Esophagus muscularis mucosa (tissue), 4 donors: ENCODE data around the gene TSPAN15. TPM values are rescaled to one million over a fixed set of nuclear protein-coding genes. Genes with fewer than 3 reads are reported as not detected.

Experiments
- DNase-seq: peaks from one replicate; pipeline ENCODE4 v3.0.0-alpha.2; 2017; ENCODE audit errors: extremely low spot score
- H3K27ac ChIP-seq, 4 donors: fragments of 200-600 bp; sonication (generic); replicated peaks in 1 of 4; 1 replicate in 3 of 4; 2 replicates in 1 of 4; pipeline ENCODE4 v1.5.1; 2016 to 2019; ENCODE audit warnings: mild to moderate bottlenecking in 1 of 4
- H3K27me3 ChIP-seq, 4 donors: fragments of 200-600 bp; sonication (generic); one replicate each; pipeline versions ENCODE4 v1.5.1 to v1.6.0; 2016 to 2019
- H3K36me3 ChIP-seq, 4 donors: fragments of 200-600 bp; sonication (generic); one replicate each; pipeline ENCODE4 v1.5.1; 2016 to 2019
- H3K4me1 ChIP-seq, 4 donors: fragments of 200-600 bp; sonication (generic); one replicate each; pipeline ENCODE4 v1.5.1; 2016 to 2019
- H3K4me3 ChIP-seq, 4 donors: fragments of 200-600 bp; sonication (generic); 1 replicate in 2 of 4; 2 replicates in 2 of 4; pipeline ENCODE4 v1.5.1; 2016 to 2019; ENCODE audit warnings: mild to moderate bottlenecking in 4 of 4, moderate library complexity in 1 of 4
- H3K9me3 ChIP-seq, 4 donors: fragments of 200-600 bp; sonication (generic); 1 replicate in 3 of 4; 2 replicates in 1 of 4; pipeline ENCODE4 v1.5.1; 2016 to 2019
- EP300 ChIP-seq: sonication (generic); formaldehyde crosslinking; IDR thresholded peaks from one replicate; pipeline ENCODE4 v1.6.1; 2017; ENCODE audit warnings: antibody characterized with exemption
- POLR2A ChIP-seq: fragments of 450-650 bp; IDR thresholded peaks from one replicate; pipeline ENCODE4 v1.6.1; 2017; ENCODE audit warnings: antibody characterized with exemption, moderate library complexity, mild to moderate bottlenecking, low read depth
- POLR2AphosphoS5 ChIP-seq, 2 donors: sonication (generic); formaldehyde crosslinking; IDR thresholded peaks; one replicate each; pipeline ENCODE4 v1.6.1; 2017; ENCODE audit warnings: antibody characterized with exemption in 2 of 2
- WGBS: methylation state at CpG from one replicate; pipeline ENCODE4 v1.1.5; 2018; 5-methylcytosine and 5-hydroxymethylcytosine counted together
- intact Hi-C: fragments of 100-400 bp; cut with DNase I; formaldehyde crosslinking; loops from one replicate; pipeline ENCODE4 v1.15.1; 2023
- total RNA-seq, 4 donors: library from RNA; depleted of rRNA; stranded (reverse); fragments of >200 nt; gene quantifications; one replicate each; pipeline versions ENCODE4 v1.1.0 to v1.2.1, GENCODE V29; 2016
- TF ChIP-seq, protein P1 (sequence below), 3 experiments: fragments of 200-600 bp in 2 of 3; fragments of 450-650 bp in 1 of 3; sonication (generic) in 2 of 3; IDR thresholded peaks; one replicate each; pipeline ENCODE4 v1.5.1; 2017 to 2019; ENCODE audit warnings: antibody characterized with exemption in 3 of 3, mild to moderate bottlenecking in 2 of 3, moderate library complexity in 1 of 3

TSPAN15 gene
- total RNA-seq, 4 donors from 2014 or later = 40.3 to 59.4 (median 53.5) TPM

DNA sequence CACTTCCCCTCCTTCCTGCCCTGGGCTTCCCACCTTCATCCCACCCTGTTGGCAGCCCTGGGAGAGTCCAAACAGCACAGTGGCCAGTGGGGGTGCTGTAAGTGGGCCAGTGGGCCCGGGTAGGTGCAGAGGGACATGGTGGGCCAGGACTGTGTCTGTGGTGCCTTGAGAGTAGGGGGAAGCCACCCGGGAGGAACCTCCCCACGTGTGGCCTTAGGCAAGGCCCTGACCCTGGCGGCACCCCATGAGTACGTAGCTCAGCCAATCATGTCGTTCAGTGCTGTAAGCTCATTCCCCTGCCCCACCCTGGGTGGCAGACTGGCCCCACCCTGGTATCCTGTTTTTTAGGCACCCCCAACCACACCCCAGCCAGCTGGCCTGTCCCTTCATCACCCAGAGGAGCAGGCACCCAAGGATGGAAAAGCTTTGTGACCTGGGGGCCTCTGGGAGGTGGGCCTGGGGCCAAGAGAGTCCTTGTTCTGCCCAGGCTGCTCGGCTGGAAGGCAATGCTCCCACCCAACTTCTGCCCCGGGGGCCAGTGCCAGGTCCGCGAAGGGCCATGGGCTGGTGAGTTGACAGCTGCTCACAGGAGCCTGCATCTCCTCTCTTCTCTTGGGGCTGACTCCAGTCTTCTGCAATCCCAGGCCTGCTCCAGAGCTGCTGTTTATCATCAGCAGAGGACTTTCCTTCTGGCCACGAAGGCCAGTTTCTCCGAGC lies 41.6 kb downstream of the TSPAN15 start:
- Histone ChIP-seq H3K27ac (peak overlapping the region; percentile 71 to 82 (median 78)), H3K27me3 (no peaks in the 10 kb centered on the region), H3K36me3 (peaks cover 0 to 15% (median 10%) of the 10 kb centered on the region in 4 donors), H3K4me1 (peaks cover 21 to 80% (median 72%) of the 10 kb centered on the region in 4 donors), H3K4me3 (no peak overlapping the region), H3K9me3 (no peaks in the 10 kb centered on the region)
- TF ChIP-seq POLR2AphosphoS5 (IDR thresholded peaks at IDR 0.05) (peak in 1 of 2 donors; percentile 6), EP300 (no peak), POLR2A (no peak)
- DNase-seq = no peak
- 57% methylated on average over 7 of the region's 12 CpGs for WGBS
- intact Hi-C loops = no loop called here

DNA sequence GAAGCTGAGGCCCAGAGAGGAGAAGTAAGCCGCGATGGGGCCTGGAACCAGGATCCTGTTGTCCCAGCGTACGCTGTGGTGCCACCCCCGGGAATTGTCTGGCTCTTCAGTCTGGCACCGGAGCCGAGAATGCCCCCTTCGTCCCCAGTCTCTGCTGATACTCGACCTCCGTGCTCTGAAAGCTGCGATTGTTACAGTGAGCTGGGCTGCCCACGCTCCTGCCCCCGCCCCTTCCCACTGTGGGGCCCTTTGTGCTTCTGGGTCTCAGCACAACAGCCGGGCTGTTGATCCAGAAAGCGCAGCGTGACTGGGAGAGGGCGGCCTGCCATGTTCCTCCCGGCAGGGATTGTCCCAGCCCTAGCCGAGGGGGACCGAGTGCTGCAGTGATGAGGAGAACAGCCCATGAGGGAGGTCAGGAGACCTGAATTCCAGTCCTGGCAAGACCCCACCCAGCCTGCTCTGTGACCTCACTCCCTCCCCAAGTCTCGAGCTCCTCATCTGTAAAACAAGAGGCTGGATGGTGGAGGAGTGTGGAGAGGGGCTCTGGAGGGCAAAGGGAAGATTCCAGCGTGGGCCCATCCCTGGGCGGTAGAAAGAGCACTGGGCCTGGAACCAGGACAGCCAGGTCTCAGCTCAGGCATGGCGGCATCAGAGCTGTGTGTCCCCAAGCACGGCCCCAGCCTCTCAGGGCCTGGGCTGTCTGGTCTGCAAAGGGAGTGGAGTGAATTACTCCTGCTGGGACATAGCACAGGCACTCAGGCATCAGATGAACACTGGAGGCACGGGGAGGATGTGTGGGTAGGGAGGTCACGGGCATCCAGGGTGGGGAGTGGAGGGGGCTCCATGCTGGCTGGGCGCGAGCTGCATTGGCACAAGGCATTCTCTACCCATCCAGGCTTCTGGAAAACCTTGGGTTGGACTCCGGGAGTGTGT lies 43.6 kb downstream of the TSPAN15 start:
- peaks cover 29 to 94% (median 92%) of the 10 kb centered on the region in 4 donors for H3K4me1 ChIP-seq
- DNase-seq = no peak
- intact Hi-C loops = no loop called here

DNA sequence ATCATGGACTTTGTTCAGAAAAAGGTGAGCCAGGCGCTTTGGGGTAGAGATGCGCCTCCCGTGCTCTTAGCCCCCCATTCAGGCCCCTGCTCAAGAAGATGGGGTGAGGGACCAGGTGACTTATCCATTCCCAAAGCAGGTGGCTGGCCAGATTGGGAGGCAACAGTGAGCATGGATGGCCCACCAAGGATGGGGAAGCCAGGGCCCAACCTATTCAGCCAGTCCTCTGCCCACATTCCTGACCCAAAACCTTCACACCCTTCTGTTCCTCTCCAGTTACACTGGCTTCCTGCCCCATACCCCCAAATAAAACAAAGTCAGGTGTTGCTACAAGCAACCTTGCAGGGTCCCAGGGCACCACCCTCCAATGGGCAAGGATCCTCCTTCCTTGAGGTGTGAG lies 44.4 kb downstream of the TSPAN15 start:
- Histone ChIP-seq H3K27ac (peak overlapping the region; percentile 71 to 82 (median 80)), H3K36me3 (peaks cover 0 to 15% (median 13%) of the 10 kb centered on the region in 4 donors), H3K4me1 (peaks cover 29 to 99% (median 97%) of the 10 kb centered on the region in 4 donors), H3K27me3 (no peaks in the 10 kb centered on the region), H3K4me3 (no peak overlapping the region), H3K9me3 (no peaks in the 10 kb centered on the region)
- WGBS = 87% methylated on average over 3 of the region's 3 CpGs
- TF ChIP-seq, protein P1, sequence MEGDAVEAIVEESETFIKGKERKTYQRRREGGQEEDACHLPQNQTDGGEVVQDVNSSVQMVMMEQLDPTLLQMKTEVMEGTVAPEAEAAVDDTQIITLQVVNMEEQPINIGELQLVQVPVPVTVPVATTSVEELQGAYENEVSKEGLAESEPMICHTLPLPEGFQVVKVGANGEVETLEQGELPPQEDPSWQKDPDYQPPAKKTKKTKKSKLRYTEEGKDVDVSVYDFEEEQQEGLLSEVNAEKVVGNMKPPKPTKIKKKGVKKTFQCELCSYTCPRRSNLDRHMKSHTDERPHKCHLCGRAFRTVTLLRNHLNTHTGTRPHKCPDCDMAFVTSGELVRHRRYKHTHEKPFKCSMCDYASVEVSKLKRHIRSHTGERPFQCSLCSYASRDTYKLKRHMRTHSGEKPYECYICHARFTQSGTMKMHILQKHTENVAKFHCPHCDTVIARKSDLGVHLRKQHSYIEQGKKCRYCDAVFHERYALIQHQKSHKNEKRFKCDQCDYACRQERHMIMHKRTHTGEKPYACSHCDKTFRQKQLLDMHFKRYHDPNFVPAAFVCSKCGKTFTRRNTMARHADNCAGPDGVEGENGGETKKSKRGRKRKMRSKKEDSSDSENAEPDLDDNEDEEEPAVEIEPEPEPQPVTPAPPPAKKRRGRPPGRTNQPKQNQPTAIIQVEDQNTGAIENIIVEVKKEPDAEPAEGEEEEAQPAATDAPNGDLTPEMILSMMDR (IDR thresholded peaks at IDR 0.05) = no peak
- TF ChIP-seq POLR2A = no peak
- intact Hi-C loops = no loop called here
- DNase-seq = no peak

More for the DNA sequence above, 43.6 kb downstream of the TSPAN15 start:
- H3K4me3 ChIP-seq = no peak overlapping the region
- H3K27me3 ChIP-seq = no peaks in the 10 kb centered on the region
- no peaks in the 10 kb centered on the region for H3K9me3 ChIP-seq
- 69% methylated on average over 15 of the region's 30 CpGs for WGBS
- no peak for TF ChIP-seq EP300
- TF ChIP-seq POLR2A = no peak
- H3K36me3 ChIP-seq = peaks cover 0 to 15% (median 14%) of the 10 kb centered on the region in 4 donors
- H3K27ac ChIP-seq = peak overlapping the region; percentile 71 to 82 (median 80)

DNA sequence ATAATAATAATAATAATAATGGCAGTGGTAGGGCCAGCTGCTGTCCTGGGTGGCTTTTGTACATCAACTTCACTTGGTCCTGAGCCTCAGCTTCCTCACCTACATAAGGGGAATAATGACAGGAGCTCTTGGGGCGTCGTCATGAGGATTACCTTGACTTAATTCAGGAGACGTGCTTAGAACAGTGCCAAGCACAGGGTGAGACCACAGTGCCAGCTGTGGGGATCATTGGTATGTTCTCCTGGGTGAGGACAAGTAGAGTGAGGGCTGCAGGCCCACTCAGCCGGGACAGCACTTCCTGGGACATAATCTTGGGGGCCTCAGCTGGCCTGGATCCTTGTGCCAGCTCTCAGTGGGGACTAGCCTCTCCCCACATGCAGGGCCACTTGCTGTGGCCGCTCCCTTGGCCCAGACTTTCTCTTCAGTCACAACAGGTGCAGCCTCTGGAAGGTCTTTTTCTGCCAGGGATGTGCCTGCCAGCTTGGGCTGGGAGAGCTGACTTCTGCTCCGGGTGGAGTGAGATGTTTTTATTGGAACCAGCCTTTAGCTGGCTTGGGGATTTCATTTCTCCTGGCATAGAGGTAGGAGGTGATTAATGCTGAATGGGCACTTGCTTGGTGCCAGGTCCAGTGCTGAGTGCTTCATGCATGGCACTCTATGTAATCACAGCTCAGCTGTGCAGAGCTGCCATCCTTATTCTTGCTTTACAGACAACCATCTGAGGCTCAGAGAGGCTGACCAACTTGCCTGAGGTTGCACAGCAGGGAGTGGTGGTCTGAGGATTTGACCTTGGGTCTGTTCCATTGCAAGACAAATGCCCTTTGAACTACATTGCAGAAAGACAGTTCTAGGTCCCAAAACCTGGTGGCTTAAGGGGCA lies 45.3 kb downstream of the TSPAN15 start:
- DNase-seq = no peak
- H3K27me3 ChIP-seq = no peaks in the 10 kb centered on the region
- 65% methylated on average over 5 of the region's 6 CpGs for WGBS
- H3K9me3 ChIP-seq = no peaks in the 10 kb centered on the region
- no peak overlapping the region for H3K4me3 ChIP-seq
- peaks cover 0 to 15% (median 13%) of the 10 kb centered on the region in 4 donors for H3K36me3 ChIP-seq
- peak overlapping the region; percentile 71 to 82 (median 80) for H3K27ac ChIP-seq
- peaks cover 26 to 96% (median 91%) of the 10 kb centered on the region in 4 donors for H3K4me1 ChIP-seq
- no peak for TF ChIP-seq POLR2A
- no peak for TF ChIP-seq EP300
- TF ChIP-seq POLR2AphosphoS5 (IDR thresholded peaks at IDR 0.05) = peak; percentile 20 to 40
- TF ChIP-seq, protein P1 (IDR thresholded peaks at IDR 0.05) = no peak
- intact Hi-C loops = no loop called here

DNA sequence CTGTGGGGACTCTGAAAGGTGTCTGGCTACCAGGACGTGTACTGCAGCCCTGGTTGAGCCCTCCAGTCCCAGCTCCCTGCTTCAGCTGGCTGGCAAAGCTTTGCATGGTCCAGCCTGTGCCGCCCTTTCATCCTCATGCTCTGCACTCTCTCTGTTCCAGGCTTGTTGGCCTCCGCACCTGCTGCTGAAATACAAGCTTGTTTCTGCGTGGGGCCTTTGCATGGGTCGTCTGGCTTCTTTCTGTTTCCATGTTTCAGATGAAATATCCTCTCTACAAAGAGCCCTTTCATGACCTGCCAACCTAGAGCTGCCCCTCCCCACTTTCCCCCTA lies 45.9 kb downstream of the TSPAN15 start:
- H3K4me3 ChIP-seq = no peak overlapping the region
- peak overlapping the region; percentile 71 to 82 (median 80) for H3K27ac ChIP-seq
- TF ChIP-seq EP300 (no peak), POLR2AphosphoS5 (IDR thresholded peaks at IDR 0.05) (no peak), POLR2A (no peak)
- DNase-seq = no peak
- H3K4me1 ChIP-seq = peaks cover 20 to 95% (median 86%) of the 10 kb centered on the region in 4 donors
- intact Hi-C loops = no loop called here
- no peaks in the 10 kb centered on the region for H3K9me3 ChIP-seq
- WGBS = 82% methylated on average over 5 of the region's 5 CpGs
- H3K27me3 ChIP-seq = no peaks in the 10 kb centered on the region
- peaks cover 0 to 16% (median 16%) of the 10 kb centered on the region in 4 donors for H3K36me3 ChIP-seq
